22Rv1 (cell line): Measurements from ENCODE around the gene HELZ.

Experiments
- H3K27ac ChIP-seq: fragments of 450-650 bp; 2 replicates; pipeline ENCODE4 v1.5.1; 2017
- CTCF ChIP-seq: fragments of 450-650 bp; IDR thresholded peaks from 2 replicates; pipeline ENCODE4 v1.5.1; 2017; ENCODE audit warnings: mild to moderate bottlenecking
- ZFX ChIP-seq: fragments of 450-650 bp; IDR thresholded peaks from 2 replicates; pipeline ENCODE4 v1.6.1; 2017; ENCODE audit warnings: antibody characterized with exemption, borderline replicate concordance

Gene HELZ

DNA sequence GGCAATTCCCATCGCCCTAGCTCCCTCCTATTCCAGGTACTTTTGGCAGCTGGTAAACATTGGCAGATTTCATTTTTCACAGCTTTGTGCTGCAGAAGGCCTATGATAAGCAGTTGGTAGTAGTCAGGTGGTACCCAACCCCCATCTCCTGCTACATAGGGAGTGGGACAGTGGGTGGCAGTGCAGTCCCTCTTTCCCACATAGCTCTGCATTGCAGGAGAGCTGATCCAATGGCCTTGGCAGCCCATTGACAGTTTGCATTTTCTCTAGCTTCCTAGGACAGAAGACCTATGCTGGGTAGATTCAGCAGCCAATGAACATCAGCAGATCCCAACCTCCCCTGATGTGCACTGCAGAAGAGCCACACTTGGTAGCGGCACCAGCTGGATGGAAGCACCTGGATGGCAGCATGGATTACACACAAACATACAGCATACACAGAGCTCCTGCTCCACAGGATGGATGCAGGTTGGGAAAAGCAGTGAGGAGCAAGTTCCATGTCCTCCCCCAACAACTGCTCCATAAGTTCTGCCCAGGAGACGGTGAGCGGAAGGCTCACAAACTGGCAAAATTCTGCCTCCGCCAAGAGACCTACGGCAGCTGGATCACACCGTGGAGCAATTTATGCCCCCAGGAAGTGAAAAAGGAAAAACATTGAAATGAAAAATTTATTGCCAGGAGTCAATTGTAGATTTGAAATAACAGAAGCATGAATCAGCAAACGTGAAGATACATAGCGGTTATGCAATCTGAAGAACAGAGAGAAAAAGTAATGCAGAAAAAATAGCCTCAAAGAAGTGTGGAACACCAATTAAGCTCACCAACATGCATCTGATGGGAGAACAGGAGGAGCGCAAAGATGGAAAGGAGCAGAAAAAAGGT, 105.0 kb downstream of the HELZ start:
- no peak overlapping the region for H3K27ac ChIP-seq

DNA sequence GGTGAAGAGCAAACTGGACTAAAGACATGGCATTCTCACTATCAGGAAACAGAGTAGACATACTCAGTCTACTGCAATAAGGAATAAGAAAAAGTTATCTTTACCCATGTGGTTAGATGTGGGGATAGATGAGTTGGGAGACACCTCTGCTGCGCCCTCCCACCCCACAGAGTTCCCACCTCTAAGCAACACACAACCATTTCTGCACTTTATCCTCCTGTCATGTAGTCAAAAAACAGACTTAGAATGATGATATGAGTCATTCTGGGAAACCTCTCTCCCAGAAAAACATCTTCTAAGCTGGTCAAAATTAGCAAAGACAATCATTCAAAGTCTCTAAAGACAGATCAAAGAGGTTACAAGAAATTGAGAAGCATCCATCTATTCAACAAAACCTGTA, 105.7 kb downstream of the HELZ start:
- TF ChIP-seq ZFX (no peak), CTCF (no peak)
- H3K27ac ChIP-seq: no peak overlapping the region

More for the DNA sequence above, 105.0 kb downstream of the HELZ start:
- TF ChIP-seq ZFX: no peak
- TF ChIP-seq CTCF: no peak

- TF ChIP-seq ZFX: no peak
- no peak for TF ChIP-seq CTCF
These were observed 106.6 kb downstream of the HELZ start for GRCh38 chr17:67138392-67138791.

GRCh38 chr17:67137860-67138259, 107.1 kb downstream of the HELZ start:
- TF ChIP-seq ZFX (no peak), CTCF (no peak)
- no peak overlapping the region for H3K27ac ChIP-seq

More at GRCh38 chr17:67138392-67138791, 106.6 kb downstream of the HELZ start:
- H3K27ac ChIP-seq: no peak overlapping the region

GRCh38 chr17:67137026-67137370, 108.0 kb downstream of the HELZ start:
- H3K27ac ChIP-seq: no peak overlapping the region

DNA sequence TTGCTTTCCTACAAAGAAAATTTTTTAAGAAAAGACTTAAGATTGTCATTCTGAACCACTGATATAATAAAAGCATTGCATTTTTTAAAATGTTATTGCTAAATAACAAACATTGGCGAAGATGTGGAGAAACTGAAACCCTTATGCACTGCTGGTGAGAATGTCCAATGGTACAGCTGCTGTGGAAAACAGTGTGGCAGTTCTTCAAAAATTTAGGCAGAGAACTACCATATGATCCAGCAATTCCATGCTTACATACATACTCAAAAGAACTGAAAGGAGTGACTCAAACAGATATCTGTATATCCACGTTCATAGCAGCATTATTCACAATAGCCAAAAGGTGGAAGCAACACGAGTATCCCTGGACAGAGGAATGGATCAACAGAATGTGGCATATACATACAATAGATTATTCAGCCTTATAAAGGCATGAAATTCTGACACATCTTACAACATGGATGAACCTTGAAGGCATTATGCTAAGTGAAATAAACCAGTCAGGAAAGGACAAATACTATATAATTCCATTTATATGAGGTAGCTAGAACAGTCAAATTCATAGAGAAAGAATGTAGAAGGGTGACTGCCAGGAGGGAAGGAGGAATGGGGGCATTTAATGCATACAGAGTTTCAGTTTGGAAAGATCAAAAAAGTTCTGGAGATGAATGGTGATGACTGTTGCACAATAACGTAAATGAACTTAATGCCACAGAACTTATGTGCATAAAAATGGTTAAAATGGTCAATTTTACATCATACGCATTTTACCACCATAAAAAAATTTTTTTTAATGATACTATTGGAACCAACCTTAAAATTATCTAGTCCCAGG, 108.6 kb downstream of the HELZ start:
- no peak for TF ChIP-seq ZFX
- TF ChIP-seq CTCF: no peak
- H3K27ac ChIP-seq: no peak overlapping the region

More at GRCh38 chr17:67137026-67137370, 108.0 kb downstream of the HELZ start:
- TF ChIP-seq ZFX (no peak), CTCF (no peak)
